PFSK-1 (cell line): ENCODE results near the gene TMEM202.

Experiments used
- FOXP2 ChIP-seq: optimal IDR thresholded peaks from 2 replicates; pipeline ENCODE3; 2011; ENCODE audit warnings: borderline replicate concordance, control low read depth, inconsistent platforms; ENCODE audit not compliant: insufficient read depth; ENCODE audit errors: extremely low read length, extremely low read depth
- POLR2AphosphoS5 ChIP-seq: IDR thresholded peaks from 2 replicates; pipeline ENCODE4 v1.6.1; 2012; ENCODE audit warnings: low read depth, mild to moderate bottlenecking, control low read depth, low read length, moderate library complexity
- REST ChIP-seq, 2 experiments: IDR thresholded peaks; 2 replicates each; pipeline versions ENCODE4 v1.6.1 to v1.8.0; 2011 to 2012; ENCODE audit warnings: low read depth in 2 of 2, low read length in 2 of 2, control low read depth in 1 of 2, inconsistent platforms in 1 of 2, mild to moderate bottlenecking in 1 of 2, moderate library complexity in 1 of 2; ENCODE audit not compliant: insufficient read depth in 1 of 2
- SIN3A ChIP-seq: IDR thresholded peaks from 2 replicates; pipeline ENCODE4 v1.6.1; 2012; ENCODE audit warnings: mild to moderate bottlenecking, low read length, moderate library complexity, borderline replicate concordance; ENCODE audit not compliant: insufficient read depth
- TAF1 ChIP-seq: IDR thresholded peaks from 2 replicates; pipeline ENCODE4 v1.6.1; 2012; ENCODE audit warnings: low read length, control low read depth, borderline replicate concordance; ENCODE audit not compliant: insufficient read depth

GRCh38 chr15:72368325-72368724 lies 29.8 kb upstream of the TMEM202 start:
- no peak for TF ChIP-seq SIN3A
- no peak for TF ChIP-seq TAF1
- TF ChIP-seq POLR2AphosphoS5: no peak
- no peak for TF ChIP-seq REST (IDR thresholded peaks at IDR 0.05; ENCODE audit: insufficient read depth in 1 of 2, low read depth in 2 of 2, low read length in 2 of 2)
- no peak for TF ChIP-seq FOXP2
